ENCODE data around the gene HOMER3. TPM values are rescaled to one million over a fixed set of nuclear protein-coding genes. Genes with fewer than 3 reads are reported as not detected.

The HOMER3 gene
- total and polyA plus RNA-seq, 2 of the 13 experiments (the other 11 are each of a cell fraction or from before 2014, with no cell fraction given) = 21.3 to 27.3 TPM

- no peak for TF ChIP-seq ZNF275 (CRISPR knock-in tag; IDR thresholded peaks at IDR 0.05; ENCODE audit: borderline replicate concordance)
- TF ChIP-seq HNF1A (IDR thresholded peaks at IDR 0.05; ENCODE audit: low read depth) = peak; percentile 6; the same call in 1 of the 2 replicates
- no peak for TF ChIP-seq HNF1A (CRISPR knock-in tag; IDR thresholded peaks at IDR 0.05; ENCODE audit: borderline replicate concordance)
- TF ChIP-seq MTA1 (CRISPR knock-in tag; IDR thresholded peaks at IDR 0.05; ENCODE audit: borderline replicate concordance) = no peak
- TF ChIP-seq LCORL (IDR thresholded peaks at IDR 0.05) = no peak
- 0 out of 2 replicates have a peak, but pooled peaks have one; percentile 38 for TF ChIP-seq LCORL (CRISPR knock-in tag; IDR thresholded peaks at IDR 0.05)
- TF ChIP-seq ZNF766 (CRISPR knock-in tag; IDR thresholded peaks at IDR 0.05; ENCODE audit: borderline replicate concordance) = no peak
- no peak for TF ChIP-seq ZNF318 (CRISPR knock-in tag; IDR thresholded peaks at IDR 0.05)
- no peak for TF ChIP-seq ZBED4 (CRISPR knock-in tag; IDR thresholded peaks at IDR 0.05; ENCODE audit: borderline replicate concordance)
- no peak for TF ChIP-seq EZH2 (conservative IDR thresholded peaks at IDR 0.05; ENCODE audit: low read depth, low read length)
These were observed 872 bp downstream of the HOMER3 start (continued) for GRCh38 chr19:18939922-18940768.
